ENCODE results near the gene SH3BP2. TPM values are rescaled to one million over a fixed set of nuclear protein-coding genes. Genes with fewer than 3 reads are reported as not detected.

SH3BP2 gene
- total RNA-seq, 8 experiments from 2014 or later: 17.5 to 41.5 (median 24.1) TPM

GRCh38 chr4:2797545-2798305 lies 4.8 kb downstream of the SH3BP2 start:
- peaks cover 40 to 62% of the 10 kb centered on the region in 2 donors for H3K4me1 ChIP-seq (replicated peaks in 1 of 2)
- no peak for ATAC-seq (replicated peaks in 6 of 8)

GRCh38 chr4:2798399-2799223 lies 5.7 kb downstream of the SH3BP2 start:
- WGBS, 10 experiments: 25 to 90% (median 69%) methylated on average over 1 to 9 of the region's 29 CpGs; no CpG with 5 or more reads in 5 of the 10 experiments
- Histone ChIP-seq H3K4me1 (replicated peaks in 1 of 2) (peaks cover 39 to 59% of the 10 kb centered on the region in 2 donors), H3K27ac (no peak overlapping the region), H3K4me3 (no peak overlapping the region)
- ATAC-seq (replicated peaks in 6 of 8): peak in 3 of 8 experiments; percentile 2 to 51 (median 7)
- in situ Hi-C loops (cut with MboI; ENCODE audit: low pct_unique_long_range_greater_than_20kb in 2 of 9, low sequenced_read_pairs in 9 of 9, unreplicated experiment in 9 of 9): no loop called here

More at GRCh38 chr4:2797545-2798305, 4.8 kb downstream of the SH3BP2 start:
- Histone ChIP-seq H3K27ac (no peak overlapping the region), H3K4me3 (no peak overlapping the region)
- in situ Hi-C loops (cut with MboI; ENCODE audit: low pct_unique_long_range_greater_than_20kb in 2 of 9, low sequenced_read_pairs in 9 of 9, unreplicated experiment in 9 of 9): no loop called here
- 82 to 94% (median 85%) methylated on average over 5 to 13 of the region's 23 CpGs; no CpG with 5 or more reads in 7 of the 10 experiments for WGBS, 10 experiments

- 95% methylated on average over 3 of the region's 14 CpGs; no CpG with 5 or more reads in 9 of the 10 experiments for WGBS, 10 experiments
- in situ Hi-C loops (cut with MboI; ENCODE audit: low pct_unique_long_range_greater_than_20kb in 2 of 9, low sequenced_read_pairs in 9 of 9, unreplicated experiment in 9 of 9): no loop called here
- no peak overlapping the region for H3K4me3 ChIP-seq
- H3K27ac ChIP-seq: no peak overlapping the region
- peaks cover 31 to 51% of the 10 kb centered on the region in 2 donors for H3K4me1 ChIP-seq (replicated peaks in 1 of 2)
- no peak for ATAC-seq (replicated peaks in 6 of 8)
These were observed 6.5 kb downstream of the SH3BP2 start for GRCh38 chr4:2799224-2799911.

GRCh38 chr4:2799971-2800690 lies 7.2 kb downstream of the SH3BP2 start:
- Histone ChIP-seq H3K4me3 (no peak overlapping the region), H3K27ac (peak overlapping the region in 1 of 2 donors; percentile 9), H3K4me1 (replicated peaks in 1 of 2) (peaks cover 25 to 44% of the 10 kb centered on the region in 2 donors)
- in situ Hi-C loops (cut with MboI; ENCODE audit: low pct_unique_long_range_greater_than_20kb in 2 of 9, low sequenced_read_pairs in 9 of 9, unreplicated experiment in 9 of 9): no loop called here
- ATAC-seq (replicated peaks in 6 of 8): peak in 5 of 8 experiments; percentile 20 to 50 (median 30)
- 8 to 60% methylated on average over 1 to 2 of the region's 23 CpGs; no CpG with 5 or more reads in 8 of the 10 experiments for WGBS, 10 experiments

- WGBS, 10 experiments: 0 to 50% (median 28%) methylated on average over 2 to 9 of the region's 29 CpGs; no CpG with 5 or more reads in 6 of the 10 experiments
- Histone ChIP-seq H3K4me1 (replicated peaks in 1 of 2) (peaks cover 25 to 44% of the 10 kb centered on the region in 2 donors), H3K27ac (peak overlapping the region in 1 of 2 donors; percentile 9), H3K4me3 (no peak overlapping the region)
- in situ Hi-C loops (cut with MboI; ENCODE audit: low pct_unique_long_range_greater_than_20kb in 2 of 9, low sequenced_read_pairs in 9 of 9, unreplicated experiment in 9 of 9): no loop called here
- peak; percentile 4 to 81 (median 74) for ATAC-seq (replicated peaks in 6 of 8)
These were observed 8.1 kb downstream of the SH3BP2 start for GRCh38 chr4:2800691-2801596.

- no peak for ATAC-seq (replicated peaks in 6 of 8)
- in situ Hi-C loops (cut with MboI; ENCODE audit: low pct_unique_long_range_greater_than_20kb in 2 of 9, low sequenced_read_pairs in 9 of 9, unreplicated experiment in 9 of 9): no loop called here
- H3K27ac ChIP-seq: no peak overlapping the region
- no peak overlapping the region for H3K4me3 ChIP-seq
- 80 to 92% (median 83%) methylated on average over 1 to 8 of the region's 27 CpGs; no CpG with 5 or more reads in 5 of the 10 experiments for WGBS, 10 experiments
- peaks cover 37 to 48% of the 10 kb centered on the region in 2 donors for H3K4me1 ChIP-seq (replicated peaks in 1 of 2)
These were observed 10.0 kb downstream of the SH3BP2 start for GRCh38 chr4:2802618-2803531.

- WGBS, 10 experiments: 53 to 88% (median 76%) methylated on average over 2 to 9 of the region's 20 CpGs; no CpG with 5 or more reads in 4 of the 10 experiments
- no peak overlapping the region for H3K27ac ChIP-seq
- in situ Hi-C loops (cut with MboI; ENCODE audit: low pct_unique_long_range_greater_than_20kb in 2 of 9, low sequenced_read_pairs in 9 of 9, unreplicated experiment in 9 of 9): no loop called here
- H3K4me1 ChIP-seq (replicated peaks in 1 of 2): peaks cover 32 to 40% of the 10 kb centered on the region in 2 donors
- peak in 2 of 8 experiments; percentile 3 to 11 for ATAC-seq (replicated peaks in 6 of 8)
- no peak overlapping the region for H3K4me3 ChIP-seq
These were observed 11.0 kb downstream of the SH3BP2 start for GRCh38 chr4:2803624-2804448.

- no peak for ATAC-seq (replicated peaks in 6 of 8)
- in situ Hi-C loops (cut with MboI; ENCODE audit: low pct_unique_long_range_greater_than_20kb in 2 of 9, low sequenced_read_pairs in 9 of 9, unreplicated experiment in 9 of 9): no loop called here
- peaks cover 28 to 35% of the 10 kb centered on the region in 2 donors for H3K4me1 ChIP-seq (replicated peaks in 1 of 2)
- H3K4me3 ChIP-seq: no peak overlapping the region
- WGBS, 10 experiments: 100% methylated on average over 3 of the region's 10 CpGs; no CpG with 5 or more reads in 9 of the 10 experiments
- no peak overlapping the region for H3K27ac ChIP-seq
These were observed 11.6 kb downstream of the SH3BP2 start for GRCh38 chr4:2804449-2804972.

- no peak for ATAC-seq (replicated peaks in 6 of 8)
- Histone ChIP-seq H3K4me1 (replicated peaks in 1 of 2) (peaks cover 28 to 35% of the 10 kb centered on the region in 2 donors), H3K4me3 (no peak overlapping the region), H3K27ac (no peak overlapping the region)
- 80 to 100% (median 95%) methylated on average over 1 to 4 of the region's 13 CpGs; no CpG with 5 or more reads in 7 of the 10 experiments for WGBS, 10 experiments
- in situ Hi-C loops (cut with MboI; ENCODE audit: low pct_unique_long_range_greater_than_20kb in 2 of 9, low sequenced_read_pairs in 9 of 9, unreplicated experiment in 9 of 9): no loop called here
These were observed 12.2 kb downstream of the SH3BP2 start for GRCh38 chr4:2804973-2805501.
